GM23338 (cell line): ENCODE results near the gene STAT3.

Experiments used
- CTCF ChIP-seq, 2 experiments: fragments of 200-600 bp in 1 of 2; sonication (generic) in 1 of 2; conservative IDR thresholded peaks; 2 replicates each; pipeline versions ENCODE4 v1.5.1 to v1.6.1; 2016 to 2017; ENCODE audit warnings: antibody characterized with exemption in 2 of 2, low read depth in 2 of 2, mild to moderate bottlenecking in 2 of 2, moderate library complexity in 1 of 2
- EZH2 ChIP-seq: fragments of 200-600 bp; sonication (generic); IDR thresholded peaks from one replicate; pipeline ENCODE4 v1.8.0; 2017; ENCODE audit warnings: antibody characterized with exemption, mild to moderate bottlenecking, low read depth; ENCODE audit not compliant: unreplicated experiment
- EZH2phosphoT487 ChIP-seq: fragments of 200-600 bp; sonication (generic); IDR thresholded peaks from one replicate; pipeline ENCODE4 v1.8.1; 2018; ENCODE audit warnings: antibody characterized with exemption; ENCODE audit not compliant: unreplicated experiment

GRCh38 chr17:42272162-42272907 is 115.9 kb downstream of the STAT3 start:
- no peak for TF ChIP-seq EZH2phosphoT487
- TF ChIP-seq CTCF (conservative IDR thresholded peaks at IDR 0.05; ENCODE audit: low read depth in 2 of 2), result no peak
- no peak for TF ChIP-seq EZH2
